ENCODE data around the gene C1QTNF8.

DNA sequence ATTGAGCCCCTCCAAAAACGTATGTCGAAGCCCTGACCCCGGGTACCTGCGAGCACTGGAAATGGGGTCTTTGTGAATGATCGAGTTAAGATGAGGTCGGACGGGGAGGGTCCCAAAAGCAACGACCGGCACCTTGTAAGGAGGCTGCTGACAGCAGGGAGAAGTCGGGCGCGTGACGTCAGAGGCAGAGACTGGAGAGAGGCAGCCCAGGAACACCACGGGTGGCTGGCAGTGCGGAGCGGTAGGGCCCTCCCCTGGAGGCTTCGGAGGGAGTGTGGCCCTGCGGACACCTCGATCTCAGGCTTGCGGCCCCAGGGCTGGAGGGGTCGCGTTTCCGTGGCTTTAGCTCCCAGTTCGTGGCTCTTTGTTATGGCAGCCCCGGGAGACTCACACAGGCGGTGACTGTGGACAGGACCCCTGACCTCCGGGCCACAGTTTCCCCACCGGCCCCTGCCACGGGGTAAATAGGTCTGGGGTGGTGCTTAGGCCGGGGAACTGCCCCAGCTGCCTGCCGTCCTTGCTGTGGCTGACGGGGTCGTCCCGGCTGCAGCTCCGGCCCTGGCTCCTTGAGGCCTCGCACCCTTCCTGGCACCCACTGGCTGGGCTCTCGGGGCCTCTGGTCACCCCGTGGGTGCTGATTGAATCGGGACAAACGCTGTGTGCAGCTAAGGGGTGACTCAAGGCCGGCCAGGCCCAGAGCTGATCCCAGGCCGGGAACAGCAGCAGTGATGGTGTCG, 34.1 kb downstream of the C1QTNF8 start:
- TF ChIP-seq, protein P1, sequence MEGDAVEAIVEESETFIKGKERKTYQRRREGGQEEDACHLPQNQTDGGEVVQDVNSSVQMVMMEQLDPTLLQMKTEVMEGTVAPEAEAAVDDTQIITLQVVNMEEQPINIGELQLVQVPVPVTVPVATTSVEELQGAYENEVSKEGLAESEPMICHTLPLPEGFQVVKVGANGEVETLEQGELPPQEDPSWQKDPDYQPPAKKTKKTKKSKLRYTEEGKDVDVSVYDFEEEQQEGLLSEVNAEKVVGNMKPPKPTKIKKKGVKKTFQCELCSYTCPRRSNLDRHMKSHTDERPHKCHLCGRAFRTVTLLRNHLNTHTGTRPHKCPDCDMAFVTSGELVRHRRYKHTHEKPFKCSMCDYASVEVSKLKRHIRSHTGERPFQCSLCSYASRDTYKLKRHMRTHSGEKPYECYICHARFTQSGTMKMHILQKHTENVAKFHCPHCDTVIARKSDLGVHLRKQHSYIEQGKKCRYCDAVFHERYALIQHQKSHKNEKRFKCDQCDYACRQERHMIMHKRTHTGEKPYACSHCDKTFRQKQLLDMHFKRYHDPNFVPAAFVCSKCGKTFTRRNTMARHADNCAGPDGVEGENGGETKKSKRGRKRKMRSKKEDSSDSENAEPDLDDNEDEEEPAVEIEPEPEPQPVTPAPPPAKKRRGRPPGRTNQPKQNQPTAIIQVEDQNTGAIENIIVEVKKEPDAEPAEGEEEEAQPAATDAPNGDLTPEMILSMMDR (IDR thresholded peaks at IDR 0.05; ENCODE audit: insufficient read depth, low read depth, low read length), result no peak
- TF ChIP-seq EZH2 (IDR thresholded peaks at IDR 0.05; ENCODE audit: insufficient read depth, low read length), result no peak

All from astrocyte (in vitro differentiated cells and primary cell).